ENCODE measurements around the gene LLGL2.

DNA sequence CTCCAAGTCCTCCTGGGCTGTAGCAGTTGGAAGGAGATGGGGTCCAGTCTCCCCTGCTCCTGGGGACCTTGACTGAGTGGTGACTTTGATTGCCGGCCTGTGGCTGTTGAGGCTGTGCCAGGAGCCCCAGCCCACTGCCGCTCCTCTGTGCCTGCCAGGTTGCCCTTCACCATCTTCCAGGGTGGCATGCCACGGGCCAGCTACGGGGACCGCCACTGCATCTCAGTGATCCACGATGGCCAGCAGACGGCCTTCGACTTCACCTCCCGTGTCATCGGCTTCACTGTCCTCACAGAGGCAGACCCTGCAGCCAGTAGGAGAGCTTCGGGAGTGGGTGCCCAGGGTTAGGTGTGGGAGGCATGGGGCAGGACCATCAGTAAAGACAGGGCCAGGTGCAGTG, 38.7 kb downstream of the LLGL2 start:
- TF ChIP-seq SUZ12 (IDR thresholded peaks at IDR 0.05): no peak
- no peak for TF ChIP-seq HDGF (IDR thresholded peaks at IDR 0.05; ENCODE audit: borderline replicate concordance)
- TF ChIP-seq SP1 (IDR thresholded peaks at IDR 0.05): no peak
- TF ChIP-seq, protein P1, sequence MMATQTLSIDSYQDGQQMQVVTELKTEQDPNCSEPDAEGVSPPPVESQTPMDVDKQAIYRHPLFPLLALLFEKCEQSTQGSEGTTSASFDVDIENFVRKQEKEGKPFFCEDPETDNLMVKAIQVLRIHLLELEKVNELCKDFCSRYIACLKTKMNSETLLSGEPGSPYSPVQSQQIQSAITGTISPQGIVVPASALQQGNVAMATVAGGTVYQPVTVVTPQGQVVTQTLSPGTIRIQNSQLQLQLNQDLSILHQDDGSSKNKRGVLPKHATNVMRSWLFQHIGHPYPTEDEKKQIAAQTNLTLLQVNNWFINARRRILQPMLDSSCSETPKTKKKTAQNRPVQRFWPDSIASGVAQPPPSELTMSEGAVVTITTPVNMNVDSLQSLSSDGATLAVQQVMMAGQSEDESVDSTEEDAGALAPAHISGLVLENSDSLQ (IDR thresholded peaks at IDR 0.05): no peak
- TF ChIP-seq L3MBTL2 (conservative IDR thresholded peaks at IDR 0.05): no peak
- TF ChIP-seq FOXM1 (IDR thresholded peaks at IDR 0.05; ENCODE audit: borderline replicate concordance): no peak
- TF ChIP-seq ZNF384 (IDR thresholded peaks at IDR 0.05): no peak
- no peak for TF ChIP-seq FOXA1 (IDR thresholded peaks at IDR 0.05)
- no peak for TF ChIP-seq FOXK2 (IDR thresholded peaks at IDR 0.05)
- TF ChIP-seq TARDBP (IDR thresholded peaks at IDR 0.05): no peak
- no peak for TF ChIP-seq ELF4 (IDR thresholded peaks at IDR 0.05)
- no peak for TF ChIP-seq BHLHE40 (IDR thresholded peaks at IDR 0.05; ENCODE audit: borderline replicate concordance)

All from HEK293T (cell line).